IMR-90 (cell line): ENCODE measurements around the gene POMGNT1.

Experiments used
- BHLHE40 ChIP-seq: fragments of 150-350 bp; IDR thresholded peaks from 2 replicates; pipeline ENCODE4 v1.6.1; 2016; ENCODE audit warnings: mild to moderate bottlenecking, low read depth, low read length
- CEBPB ChIP-seq: IDR thresholded peaks from 2 replicates; pipeline ENCODE4 v1.6.1; 2012; ENCODE audit warnings: low read depth, low read length, improper control_type of control experiment
- FOS ChIP-seq: fragments of 150-350 bp; IDR thresholded peaks from 2 replicates; pipeline ENCODE4 v1.6.1; 2016; ENCODE audit warnings: low read depth, low read length
- MXI1 ChIP-seq: IDR thresholded peaks from 2 replicates; pipeline ENCODE4 v1.6.1; 2012; ENCODE audit warnings: low read depth, mild to moderate bottlenecking, low read length, moderate library complexity, borderline replicate concordance
- NFE2L2 ChIP-seq: fragments of 150-350 bp; IDR thresholded peaks from 2 replicates; pipeline ENCODE4 v1.6.1; 2016; ENCODE audit warnings: low read depth, mild to moderate bottlenecking, low read length
- POLR2A ChIP-seq: IDR thresholded peaks from 2 replicates; pipeline ENCODE4 v1.6.1; 2012; ENCODE audit warnings: mild to moderate bottlenecking, low read depth, low read length
- RAD21 ChIP-seq: IDR thresholded peaks from 2 replicates; pipeline ENCODE4 v1.6.1; 2012; ENCODE audit warnings: low read length, improper control_type of control experiment
- RCOR1 ChIP-seq: IDR thresholded peaks from 2 replicates; pipeline ENCODE4 v1.6.1; 2012; ENCODE audit warnings: mild to moderate bottlenecking, low read length, improper control_type of control experiment; ENCODE audit not compliant: insufficient replicate concordance
- SMC3 ChIP-seq: fragments of 150-350 bp; IDR thresholded peaks from 2 replicates; pipeline ENCODE4 v1.6.1; 2016; ENCODE audit warnings: low read depth, mild to moderate bottlenecking, antibody characterized with exemption, low read length, moderate library complexity
- TF ChIP-seq, protein P1 (sequence below): conservative IDR thresholded peaks from 2 replicates; pipeline ENCODE4 v1.5.1; 2012; ENCODE audit warnings: mild to moderate bottlenecking, low read depth, low read length, improper control_type of control experiment
- TF ChIP-seq, protein P2 (sequence below): fragments of 150-350 bp; IDR thresholded peaks from 2 replicates; pipeline ENCODE4 v1.6.1; 2017; ENCODE audit warnings: mild to moderate bottlenecking, antibody characterized with exemption, low read length, low read depth

DNA sequence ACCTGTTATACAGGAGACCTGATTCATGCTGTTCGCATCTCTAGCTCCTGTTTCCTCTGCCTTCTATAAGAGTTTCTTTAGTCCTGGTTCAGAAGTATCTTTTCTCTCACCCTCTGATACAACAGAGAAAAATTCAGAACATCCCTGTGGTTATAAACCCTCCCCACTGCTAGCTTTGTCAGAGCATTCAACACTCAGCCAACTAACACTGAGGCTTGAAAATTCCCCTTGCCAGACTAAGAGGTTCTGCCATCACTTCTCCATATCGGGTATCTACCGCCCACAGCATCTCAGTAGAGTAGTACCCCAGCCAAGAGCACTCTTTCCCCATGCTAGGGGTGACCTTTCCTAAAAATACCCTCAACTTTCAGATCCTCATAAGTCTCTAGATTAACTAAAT, 46.2 kb downstream of the POMGNT1 start:
- TF ChIP-seq, protein P1, sequence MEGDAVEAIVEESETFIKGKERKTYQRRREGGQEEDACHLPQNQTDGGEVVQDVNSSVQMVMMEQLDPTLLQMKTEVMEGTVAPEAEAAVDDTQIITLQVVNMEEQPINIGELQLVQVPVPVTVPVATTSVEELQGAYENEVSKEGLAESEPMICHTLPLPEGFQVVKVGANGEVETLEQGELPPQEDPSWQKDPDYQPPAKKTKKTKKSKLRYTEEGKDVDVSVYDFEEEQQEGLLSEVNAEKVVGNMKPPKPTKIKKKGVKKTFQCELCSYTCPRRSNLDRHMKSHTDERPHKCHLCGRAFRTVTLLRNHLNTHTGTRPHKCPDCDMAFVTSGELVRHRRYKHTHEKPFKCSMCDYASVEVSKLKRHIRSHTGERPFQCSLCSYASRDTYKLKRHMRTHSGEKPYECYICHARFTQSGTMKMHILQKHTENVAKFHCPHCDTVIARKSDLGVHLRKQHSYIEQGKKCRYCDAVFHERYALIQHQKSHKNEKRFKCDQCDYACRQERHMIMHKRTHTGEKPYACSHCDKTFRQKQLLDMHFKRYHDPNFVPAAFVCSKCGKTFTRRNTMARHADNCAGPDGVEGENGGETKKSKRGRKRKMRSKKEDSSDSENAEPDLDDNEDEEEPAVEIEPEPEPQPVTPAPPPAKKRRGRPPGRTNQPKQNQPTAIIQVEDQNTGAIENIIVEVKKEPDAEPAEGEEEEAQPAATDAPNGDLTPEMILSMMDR: no peak
- TF ChIP-seq POLR2A (no peak), MXI1 (no peak), RCOR1 (no peak), FOS (no peak), RAD21 (no peak), SMC3 (no peak), BHLHE40 (no peak), CEBPB (no peak), NFE2L2 (no peak)
- TF ChIP-seq, protein P2, sequence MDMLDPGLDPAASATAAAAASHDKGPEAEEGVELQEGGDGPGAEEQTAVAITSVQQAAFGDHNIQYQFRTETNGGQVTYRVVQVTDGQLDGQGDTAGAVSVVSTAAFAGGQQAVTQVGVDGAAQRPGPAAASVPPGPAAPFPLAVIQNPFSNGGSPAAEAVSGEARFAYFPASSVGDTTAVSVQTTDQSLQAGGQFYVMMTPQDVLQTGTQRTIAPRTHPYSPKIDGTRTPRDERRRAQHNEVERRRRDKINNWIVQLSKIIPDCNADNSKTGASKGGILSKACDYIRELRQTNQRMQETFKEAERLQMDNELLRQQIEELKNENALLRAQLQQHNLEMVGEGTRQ: no peak
